ENCODE results near the gene MIEN1. TPM values are rescaled to one million over a fixed set of nuclear protein-coding genes. Genes with fewer than 3 reads are reported as not detected.

The MIEN1 gene
- total RNA-seq, 1 experiment from 2014 or later: 42.1 TPM

GRCh38 chr17:39757931-39758873 is 27.9 kb upstream of the MIEN1 start:
- peaks cover 68% of the 10 kb centered on the region for H3K27me3 Mint-ChIP-seq (ENCODE audit: insufficient read depth, unreplicated experiment)
- ChIA-PET CTCF (interaction anchor here (0.9 to 1.9 kb wide), 4 partner anchors 27 to 137 kb away, joined by 3 to 5 read pairs (median 3); partner anchors contain the start of gene MIEN1), POLR2A (interaction anchor here (1.1 to 2.5 kb wide), 2 partner anchors 12 to 19 kb away, joined by 5 to 13 read pairs; no protein-coding TSS in a partner anchor)
- no peaks in the 10 kb centered on the region for H3K36me3 Mint-ChIP-seq (ENCODE audit: insufficient read depth, unreplicated experiment)
- no peak for DNase-seq (ENCODE audit: unreplicated experiment)
- H3K9me3 Mint-ChIP-seq (ENCODE audit: unreplicated experiment): no peaks in the 10 kb centered on the region
- H3K27ac Mint-ChIP-seq (ENCODE audit: low read depth, unreplicated experiment): no peak overlapping the region
- intact Hi-C loops (cut with micrococcal nuclease): no loop called here
- BruUV-seq (replicated peaks): no TSS peak
- no peak for TF ChIP-seq CTCF (IDR thresholded peaks at IDR 0.05; ENCODE audit: unreplicated experiment)
- no peak overlapping the region for H3K4me3 Mint-ChIP-seq (ENCODE audit: unreplicated experiment)
- no peaks in the 10 kb centered on the region for H3K4me1 Mint-ChIP-seq (ENCODE audit: insufficient read depth, unreplicated experiment)

GRCh38 chr17:39757176-39757662 is 26.9 kb upstream of the MIEN1 start:
- H3K9me3 Mint-ChIP-seq (ENCODE audit: unreplicated experiment): no peaks in the 10 kb centered on the region
- ChIA-PET POLR2A (no interaction called here), CTCF (interaction anchor here (5.1 kb wide), 1 partner anchor 135 kb away, joined by 50 read pairs; no protein-coding TSS in a partner anchor)
- no TSS peak for BruUV-seq (replicated peaks)
- no peaks in the 10 kb centered on the region for H3K36me3 Mint-ChIP-seq (ENCODE audit: insufficient read depth, unreplicated experiment)
- no peak for DNase-seq (ENCODE audit: unreplicated experiment)
- no peak for TF ChIP-seq CTCF (IDR thresholded peaks at IDR 0.05; ENCODE audit: unreplicated experiment)
- intact Hi-C loops (cut with micrococcal nuclease): no loop called here
- H3K4me1 Mint-ChIP-seq (ENCODE audit: insufficient read depth, unreplicated experiment): no peaks in the 10 kb centered on the region
- H3K27me3 Mint-ChIP-seq (ENCODE audit: insufficient read depth, unreplicated experiment): peaks cover 59% of the 10 kb centered on the region
- H3K4me3 Mint-ChIP-seq (ENCODE audit: unreplicated experiment): no peak overlapping the region
- no peak overlapping the region for H3K27ac Mint-ChIP-seq (ENCODE audit: low read depth, unreplicated experiment)

- intact Hi-C loops (cut with micrococcal nuclease): no loop called here
- Mint-ChIP-seq H3K4me1 (ENCODE audit: insufficient read depth, unreplicated experiment) (no peaks in the 10 kb centered on the region), H3K4me3 (ENCODE audit: unreplicated experiment) (no peak overlapping the region), H3K27me3 (ENCODE audit: insufficient read depth, unreplicated experiment) (peaks cover 55% of the 10 kb centered on the region), H3K36me3 (ENCODE audit: insufficient read depth, unreplicated experiment) (no peaks in the 10 kb centered on the region), H3K27ac (ENCODE audit: low read depth, unreplicated experiment) (no peak overlapping the region), H3K9me3 (ENCODE audit: unreplicated experiment) (no peaks in the 10 kb centered on the region)
- CTCF ChIA-PET: interaction anchor here (0.6 to 5.1 kb wide), 3 partner anchors 134 to 272 kb away, joined by 3 to 50 read pairs (median 5); no protein-coding TSS in a partner anchor
- BruUV-seq (replicated peaks): no TSS peak
- TF ChIP-seq CTCF (IDR thresholded peaks at IDR 0.05; ENCODE audit: unreplicated experiment): no peak
- POLR2A ChIA-PET: interaction anchor here (2.1 to 5.5 kb wide), 2 partner anchors 13 to 18 kb away, joined by 8 to 36 read pairs; partner anchors contain the start of gene GRB7
- DNase-seq (ENCODE audit: unreplicated experiment): no peak
Measured at GRCh38 chr17:39756380-39757079, 26.2 kb upstream of the MIEN1 start.
